Trophoblast cell (in vitro differentiated cells and primary cell): ENCODE results near the gene TEX2.

Source experiments
- DNase-seq, 2 donors: peaks; one replicate each; pipeline ENCODE4 v3.0.0-alpha.2; 2016
- H2AFZ ChIP-seq: 2 replicates; pipeline ENCODE4 v1.6.1; 2013; ENCODE audit warnings: low read length, moderate library complexity, mild to moderate bottlenecking; ENCODE audit not compliant: insufficient read depth, poor library complexity
- H2AK5ac ChIP-seq: 2 replicates; pipeline ENCODE4 v1.6.1; 2013; ENCODE audit warnings: mild to moderate bottlenecking, low read length
- H2BK120ac ChIP-seq: 2 replicates; pipeline ENCODE4 v1.6.1; 2013; ENCODE audit warnings: low read length, mild to moderate bottlenecking, moderate library complexity; ENCODE audit not compliant: insufficient read depth, poor library complexity
- H2BK12ac ChIP-seq: 2 replicates; pipeline ENCODE4 v1.6.1; 2013; ENCODE audit warnings: mild to moderate bottlenecking, low read length, moderate library complexity
- H2BK5ac ChIP-seq: 2 replicates; pipeline ENCODE4 v1.6.1; 2013; ENCODE audit warnings: low read length, low read depth, moderate library complexity, mild to moderate bottlenecking; ENCODE audit not compliant: poor library complexity
- H3K14ac ChIP-seq: 2 replicates; pipeline ENCODE4 v1.6.1; 2013; ENCODE audit warnings: mild to moderate bottlenecking, low read length
- H3K18ac ChIP-seq: 2 replicates; pipeline ENCODE4 v1.6.1; 2013; ENCODE audit warnings: mild to moderate bottlenecking, low read length
- H3K23ac ChIP-seq: 2 replicates; pipeline ENCODE4 v1.6.1; 2013; ENCODE audit warnings: low read length
- H3K27ac ChIP-seq: 2 replicates; pipeline ENCODE4 v1.5.1; 2013; ENCODE audit warnings: low read depth, mild to moderate bottlenecking, inconsistent platforms, low read length, moderate library complexity
- H3K27me3 ChIP-seq: 2 replicates; pipeline ENCODE4 v1.6.1; 2013; ENCODE audit warnings: inconsistent platforms, mild to moderate bottlenecking, low read length, moderate library complexity; ENCODE audit not compliant: insufficient read depth
- H3K36me3 ChIP-seq, 2 experiments: 1 replicate in 1 of 2; 2 replicates in 1 of 2; pipeline ENCODE4 v1.6.1; 2013; ENCODE audit warnings: low read length in 2 of 2, mild to moderate bottlenecking in 2 of 2, moderate library complexity in 1 of 2; ENCODE audit not compliant: insufficient read depth in 2 of 2, control insufficient read depth in 1 of 2
- H3K4ac ChIP-seq: 2 replicates; pipeline ENCODE4 v1.6.1; 2013; ENCODE audit warnings: low read depth, mild to moderate bottlenecking, low read length, moderate library complexity
- H3K4me1 ChIP-seq, 2 experiments: 1 replicate in 1 of 2; 2 replicates in 1 of 2; pipeline ENCODE4 v1.6.1; 2013; ENCODE audit warnings: low read length in 2 of 2, mild to moderate bottlenecking in 2 of 2, moderate library complexity in 1 of 2; ENCODE audit not compliant: insufficient read depth in 2 of 2, control insufficient read depth in 1 of 2
- H3K4me2 ChIP-seq: 2 replicates; pipeline ENCODE4 v1.6.1; 2013; ENCODE audit warnings: inconsistent platforms, mild to moderate bottlenecking, low read length, moderate library complexity
- H3K4me3 ChIP-seq: 2 replicates; pipeline ENCODE4 v1.5.1; 2013; ENCODE audit warnings: mild to moderate bottlenecking, low read depth, low read length, inconsistent platforms
- H3K79me1 ChIP-seq: one replicate; pipeline ENCODE4 v1.6.1; 2013; ENCODE audit warnings: low read length
- H3K79me2 ChIP-seq: 2 replicates; pipeline ENCODE4 v1.6.1; 2013; ENCODE audit warnings: low read length, mild to moderate bottlenecking; ENCODE audit not compliant: control insufficient read depth, insufficient read depth, poor library complexity
- H3K9ac ChIP-seq: 2 replicates; pipeline ENCODE4 v1.6.1; 2013; ENCODE audit warnings: mild to moderate bottlenecking, low read length
- H3K9me3 ChIP-seq: 2 replicates; pipeline ENCODE4 v1.6.1; 2013; ENCODE audit warnings: low read depth, mild to moderate bottlenecking, control low read depth, inconsistent platforms, low read length; ENCODE audit not compliant: insufficient read depth
- H4K12ac ChIP-seq: 2 replicates; pipeline ENCODE4 v1.6.1; 2013; ENCODE audit warnings: low read depth, mild to moderate bottlenecking, low read length, moderate library complexity
- H4K8ac ChIP-seq: 2 replicates; pipeline ENCODE4 v1.6.1; 2013; ENCODE audit warnings: low read depth, mild to moderate bottlenecking, low read length, moderate library complexity
- H4K91ac ChIP-seq: one replicate; pipeline ENCODE4 v1.6.1; 2013; ENCODE audit warnings: low read depth, mild to moderate bottlenecking, low read length, moderate library complexity
- WGBS: extraction: QIAGEN DNeasy Blood & Tissue Kit; methylation state at CpG from one replicate; pipeline ENCODE4 v1.1.7; 2013; ENCODE audit warnings: missing lambda C conversion rate; ENCODE audit not compliant: insufficient read length, insufficient coverage; ENCODE audit errors: extremely low coverage; 5-methylcytosine and 5-hydroxymethylcytosine counted together

Gene TEX2

DNA sequence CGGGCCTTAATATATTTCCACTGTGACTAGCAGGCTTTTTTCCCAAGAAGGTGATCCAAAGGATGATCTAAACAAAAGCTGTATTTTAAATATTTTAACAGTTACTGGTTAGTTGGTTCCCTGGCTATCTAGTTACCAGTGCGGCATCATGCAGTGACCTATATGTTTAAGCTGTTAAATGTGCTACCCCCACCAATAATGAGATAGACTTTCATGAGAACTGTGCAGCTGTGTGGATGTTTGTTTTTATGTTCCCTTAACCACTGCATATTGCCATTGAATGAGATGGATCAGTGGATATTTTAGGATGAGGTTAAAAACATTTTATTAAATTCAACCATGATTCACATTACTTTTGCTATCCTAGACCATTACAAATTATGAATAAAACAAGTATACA is 150.1 kb downstream of the TEX2 start:
- no peak overlapping the region for H2BK120ac ChIP-seq
- no peak overlapping the region for H3K4me3 ChIP-seq
- no peak overlapping the region for H3K4ac ChIP-seq
- H3K27me3 ChIP-seq = no peaks in the 10 kb centered on the region
- H2BK5ac ChIP-seq = no peak overlapping the region
- H3K9me3 ChIP-seq = no peaks in the 10 kb centered on the region
- no peak overlapping the region for H4K91ac ChIP-seq
- H3K9ac ChIP-seq = no peak overlapping the region
- H2BK12ac ChIP-seq = no peak overlapping the region
- H2AK5ac ChIP-seq = no peak overlapping the region
- H3K18ac ChIP-seq = no peak overlapping the region
- no peaks in the 10 kb centered on the region for H3K79me2 ChIP-seq
- no peak overlapping the region for H3K23ac ChIP-seq
- no peaks in the 10 kb centered on the region for H3K36me3 ChIP-seq
- no peak for DNase-seq
- H3K14ac ChIP-seq = no peak overlapping the region
- no peak overlapping the region for H3K27ac ChIP-seq
- no CpG with 5 or more reads among the region's 2 CpGs for WGBS
- no peak overlapping the region for H4K12ac ChIP-seq
- H3K4me2 ChIP-seq = no peak overlapping the region
- peaks cover 4 to 11% of the 10 kb centered on the region in 2 experiments for H3K4me1 ChIP-seq
- H3K79me1 ChIP-seq = peaks cover 2% of the 10 kb centered on the region
- no peak overlapping the region for H2AFZ ChIP-seq
- no peak overlapping the region for H4K8ac ChIP-seq

DNA sequence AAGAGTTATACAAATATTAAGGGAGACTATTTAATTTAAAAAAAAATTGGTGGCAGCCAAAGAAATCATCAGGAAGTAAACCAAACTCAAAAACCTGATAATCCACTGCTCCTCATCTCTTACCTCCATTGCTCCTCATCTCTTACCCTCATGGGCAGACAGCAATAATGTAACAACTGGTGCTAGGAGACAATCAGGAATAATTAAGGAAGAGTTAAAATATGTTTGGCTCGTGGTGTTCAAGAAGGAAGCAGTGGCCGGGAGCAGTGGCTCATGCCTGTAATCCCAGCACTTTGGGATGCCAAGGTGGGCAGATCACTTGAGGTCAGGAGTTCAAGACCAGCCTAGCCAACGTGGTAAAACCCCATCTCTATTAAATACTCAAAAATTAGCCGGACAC is 151.2 kb downstream of the TEX2 start:
- Histone ChIP-seq H4K12ac (no peak overlapping the region), H3K4me1 (peaks cover 4 to 11% of the 10 kb centered on the region in 2 experiments), H3K27ac (no peak overlapping the region), H3K4ac (no peak overlapping the region), H3K23ac (no peak overlapping the region), H3K4me2 (no peak overlapping the region), H3K9me3 (no peaks in the 10 kb centered on the region), H2BK5ac (no peak overlapping the region), H3K27me3 (no peaks in the 10 kb centered on the region), H2BK120ac (no peak overlapping the region), H3K79me1 (peaks cover 2% of the 10 kb centered on the region), H2BK12ac (no peak overlapping the region), H2AK5ac (no peak overlapping the region), H3K4me3 (no peak overlapping the region), H3K18ac (no peak overlapping the region), H3K36me3 (no peaks in the 10 kb centered on the region), H3K79me2 (no peaks in the 10 kb centered on the region), H3K14ac (no peak overlapping the region), H4K91ac (no peak overlapping the region), H3K9ac (no peak overlapping the region), H4K8ac (no peak overlapping the region), H2AFZ (no peak overlapping the region)
- WGBS = no CpG with 5 or more reads among the region's 4 CpGs
- peak; percentile 55 to 76 for DNase-seq

DNA sequence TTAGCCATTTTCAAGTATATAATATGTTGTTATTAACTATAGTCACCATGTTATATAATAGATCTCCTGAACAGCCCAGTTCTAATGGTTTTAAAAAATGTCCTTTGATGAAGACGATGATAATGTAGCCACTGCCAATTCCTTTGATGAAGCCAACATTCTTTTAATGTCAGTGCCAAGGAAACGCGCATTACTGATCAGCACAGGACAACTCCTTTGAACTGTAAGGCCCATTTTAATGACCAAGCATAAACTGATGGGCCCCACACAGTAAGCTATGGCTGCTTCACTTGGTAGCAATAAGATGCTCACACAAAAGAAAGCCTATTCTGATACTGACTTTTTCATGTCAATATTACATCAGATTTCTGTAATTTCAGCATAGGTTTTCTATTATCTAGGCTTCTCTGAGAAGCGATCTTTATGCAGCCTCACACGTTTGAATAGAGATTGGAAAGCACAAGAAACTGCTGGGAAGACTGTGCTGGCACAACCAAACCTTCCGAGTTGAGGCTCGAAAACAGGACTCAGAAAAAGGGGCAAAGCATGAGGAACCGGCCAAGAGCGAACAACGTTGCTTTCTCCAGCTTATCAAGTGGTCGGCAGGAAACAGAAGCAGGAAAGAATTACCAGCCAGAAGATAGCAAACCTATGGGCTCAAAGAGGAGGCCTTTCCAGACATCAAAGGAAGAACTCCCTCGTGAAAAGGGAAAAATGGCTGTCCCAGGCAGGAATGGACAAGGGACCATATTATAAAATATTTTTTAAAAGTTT is 152.5 kb downstream of the TEX2 start:
- H3K79me2 ChIP-seq = no peaks in the 10 kb centered on the region
- H2BK12ac ChIP-seq = peak overlapping the region; percentile 81
- H3K14ac ChIP-seq = no peak overlapping the region
- peak in 1 of 2 donors; percentile 44 for DNase-seq
- no peaks in the 10 kb centered on the region for H3K9me3 ChIP-seq
- H3K23ac ChIP-seq = no peak overlapping the region
- H3K27me3 ChIP-seq = no peaks in the 10 kb centered on the region
- no peak overlapping the region for H2AK5ac ChIP-seq
- H3K4me2 ChIP-seq = no peak overlapping the region
- H3K4me3 ChIP-seq = no peak overlapping the region
- H3K4ac ChIP-seq = peak overlapping the region; percentile 57
- no peak overlapping the region for H2AFZ ChIP-seq
- H3K4me1 ChIP-seq = peaks cover 4 to 11% of the 10 kb centered on the region in 2 experiments
- H2BK120ac ChIP-seq = no peak overlapping the region
- no peak overlapping the region for H4K12ac ChIP-seq
- H3K9ac ChIP-seq = no peak overlapping the region
- H4K91ac ChIP-seq = no peak overlapping the region
- H3K18ac ChIP-seq = no peak overlapping the region
- no CpG with 5 or more reads among the region's 12 CpGs for WGBS
- peaks cover 2% of the 10 kb centered on the region for H3K79me1 ChIP-seq
- H3K36me3 ChIP-seq = no peaks in the 10 kb centered on the region
- H2BK5ac ChIP-seq = peak overlapping the region; percentile 14
- H4K8ac ChIP-seq = no peak overlapping the region
- H3K27ac ChIP-seq = no peak overlapping the region

DNA sequence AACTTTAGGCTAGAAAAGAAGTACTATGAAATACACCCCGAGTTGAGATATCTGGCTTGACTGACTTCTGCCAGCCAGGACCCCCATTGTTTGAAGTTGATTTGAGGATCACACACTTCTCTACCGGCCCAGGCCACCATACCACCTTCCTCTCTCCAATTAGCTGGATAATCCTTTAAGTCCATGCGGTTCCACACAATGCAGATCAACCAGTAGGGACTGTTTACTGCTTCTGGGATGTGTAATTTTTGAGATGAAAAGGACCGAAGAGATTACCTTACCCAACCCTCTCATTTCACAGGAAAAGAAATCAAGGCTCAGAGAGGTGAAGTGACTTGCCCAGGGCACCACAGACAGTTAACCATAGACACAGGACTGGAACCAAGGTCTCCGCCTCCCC is 153.7 kb downstream of the TEX2 start:
- H2AFZ ChIP-seq = no peak overlapping the region
- WGBS = no CpG with 5 or more reads among the region's 5 CpGs

More for the DNA sequence above, 153.7 kb downstream of the TEX2 start:
- no peak overlapping the region for H3K4ac ChIP-seq
- H3K14ac ChIP-seq = no peak overlapping the region
- peak overlapping the region; percentile 36 for H2BK5ac ChIP-seq
- H3K9ac ChIP-seq = no peak overlapping the region
- H3K27ac ChIP-seq = no peak overlapping the region
- no peak overlapping the region for H4K8ac ChIP-seq
- H2BK12ac ChIP-seq = no peak overlapping the region
- H4K12ac ChIP-seq = no peak overlapping the region
- no peak overlapping the region for H4K91ac ChIP-seq
- H3K79me2 ChIP-seq = no peaks in the 10 kb centered on the region
- no peaks in the 10 kb centered on the region for H3K27me3 ChIP-seq
- H3K18ac ChIP-seq = no peak overlapping the region
- no peak overlapping the region for H3K23ac ChIP-seq
- peak overlapping the region; percentile 88 for H2AK5ac ChIP-seq
- peak overlapping the region; percentile 46 for H2BK120ac ChIP-seq
- peak; percentile 23 to 60 for DNase-seq
- H3K4me1 ChIP-seq = peaks cover 4 to 11% of the 10 kb centered on the region in 2 experiments
- no peak overlapping the region for H3K4me2 ChIP-seq
- H3K4me3 ChIP-seq = no peak overlapping the region
- H3K36me3 ChIP-seq = no peaks in the 10 kb centered on the region
- no peaks in the 10 kb centered on the region for H3K9me3 ChIP-seq
- peaks cover 2% of the 10 kb centered on the region for H3K79me1 ChIP-seq
